ENCODE measurements around the gene MZF1.
A peak's percentile ranks its signal among the peaks of the same experiment; 100 is the strongest.
"Not testable (repeated sequence)": the region's sequence is repeated elsewhere in the genome, so short reads cannot be mapped to it uniquely, and the experiment has no call there.

Gene MZF1

DNA sequence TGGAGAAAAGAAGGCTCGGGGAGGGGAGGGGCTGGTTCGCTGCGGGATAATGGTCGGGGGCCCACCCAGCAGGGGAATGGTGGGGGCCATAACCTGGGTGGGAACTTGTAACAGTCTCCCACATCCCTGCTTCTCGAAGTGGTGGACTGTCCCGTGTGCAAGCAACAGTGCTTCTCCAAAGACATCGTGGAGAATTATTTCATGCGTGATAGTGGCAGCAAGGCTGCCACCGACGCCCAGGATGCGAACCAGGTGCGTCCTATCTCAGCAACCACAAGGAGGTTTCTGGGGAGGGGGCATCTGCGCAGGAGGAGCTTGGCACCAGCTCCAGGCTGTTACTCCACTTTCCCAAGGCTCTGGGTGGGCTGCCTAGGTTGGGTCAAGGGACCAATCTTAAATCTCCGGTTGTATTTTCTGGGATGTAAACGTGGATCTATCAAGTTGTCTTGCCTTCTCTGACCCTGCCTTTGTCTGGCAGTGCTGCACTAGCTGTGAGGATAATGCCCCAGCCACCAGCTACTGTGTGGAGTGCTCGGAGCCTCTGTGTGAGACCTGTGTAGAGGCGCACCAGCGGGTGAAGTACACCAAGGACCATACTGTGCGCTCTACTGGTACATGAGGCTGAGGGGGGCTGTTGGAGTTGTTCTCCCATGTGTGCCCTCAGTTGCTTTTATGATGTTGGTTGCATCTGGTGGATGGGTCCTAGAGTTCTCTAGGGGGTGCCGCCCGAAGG, 27.7 kb downstream of the MZF1 start:
- in situ Hi-C loops (cut with MboI; ENCODE audit: low pct_unique_long_range_greater_than_20kb, low sequenced_read_pairs), result no loop called here

DNA sequence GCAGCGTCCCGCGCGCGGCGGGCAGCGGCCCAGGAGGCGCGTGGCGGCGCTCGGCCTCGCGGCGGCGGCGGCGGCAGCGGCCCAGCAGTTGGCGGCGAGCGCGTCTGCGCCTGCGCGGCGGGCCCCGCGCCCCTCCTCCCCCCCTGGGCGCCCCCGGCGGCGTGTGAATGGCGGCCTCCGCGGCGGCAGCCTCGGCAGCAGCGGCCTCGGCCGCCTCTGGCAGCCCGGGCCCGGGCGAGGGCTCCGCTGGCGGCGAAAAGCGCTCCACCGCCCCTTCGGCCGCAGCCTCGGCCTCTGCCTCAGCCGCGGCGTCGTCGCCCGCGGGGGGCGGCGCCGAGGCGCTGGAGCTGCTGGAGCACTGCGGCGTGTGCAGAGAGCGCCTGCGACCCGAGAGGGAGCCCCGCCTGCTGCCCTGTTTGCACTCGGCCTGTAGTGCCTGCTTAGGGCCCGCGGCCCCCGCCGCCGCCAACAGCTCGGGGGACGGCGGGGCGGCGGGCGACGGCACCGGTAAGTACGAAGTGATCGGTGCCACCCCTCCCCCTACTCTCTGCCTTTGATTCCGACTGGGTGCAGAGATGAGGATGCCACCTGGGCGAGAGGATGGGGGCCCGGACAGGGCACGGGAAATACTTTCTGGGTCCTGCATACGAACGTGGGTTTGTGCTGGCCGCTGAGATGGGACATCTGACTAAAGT, 28.4 kb downstream of the MZF1 start:
- DNase-seq, result no peak
- in situ Hi-C loops (cut with MboI; ENCODE audit: low pct_unique_long_range_greater_than_20kb, low sequenced_read_pairs), result no loop called here

More for the DNA sequence above, 27.7 kb downstream of the MZF1 start:
- no peak for DNase-seq

DNA sequence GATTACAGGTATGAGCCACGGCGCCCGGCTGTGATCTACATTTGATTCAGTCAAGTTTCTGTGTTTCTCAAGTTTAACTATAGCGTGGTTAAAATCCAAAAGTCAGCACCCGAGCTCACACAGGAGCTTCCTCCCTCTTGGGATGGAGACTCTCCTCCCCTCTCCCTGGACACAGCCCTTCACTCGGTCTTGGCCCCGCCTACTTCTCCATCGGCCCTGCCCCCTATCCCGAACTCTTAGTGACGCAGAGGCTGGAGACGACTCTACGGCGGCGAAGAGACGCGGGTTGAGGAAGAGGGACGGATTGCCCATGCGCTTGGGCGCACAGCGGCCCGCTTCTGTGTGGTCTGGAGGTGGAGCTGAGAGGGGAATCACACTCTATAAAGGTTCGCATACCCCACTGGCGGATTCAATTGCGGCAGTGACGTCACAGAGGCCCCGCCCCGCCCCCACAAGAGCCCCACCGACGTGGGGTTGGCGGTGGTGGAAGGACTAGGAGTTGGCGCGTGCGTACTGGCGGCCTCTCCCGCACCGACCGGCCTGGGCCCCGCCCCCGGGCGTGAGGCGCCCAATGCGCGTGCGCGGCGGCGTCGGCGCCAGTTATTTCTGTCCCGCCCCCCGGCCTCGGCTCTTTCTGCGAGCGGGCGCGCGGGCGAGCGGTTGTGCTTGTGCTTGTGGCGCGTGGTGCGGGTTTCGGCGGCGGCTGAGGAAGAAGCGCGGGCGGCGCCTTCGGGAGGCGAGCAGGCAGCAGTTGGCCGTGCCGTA, 29.1 kb downstream of the MZF1 start, which contains the start of gene TRIM28:
TSS of gene TRIM28 (plus strand) at position 239 of the 765 bp plus-strand sequence. CDS start 694 bp downstream, outside the sequence.
- DNase-seq, result peak; percentile 99
- in situ Hi-C loops (cut with MboI; ENCODE audit: low pct_unique_long_range_greater_than_20kb, low sequenced_read_pairs), result no loop called here

GRCh38 chr19:58542641-58543372, 30.3 kb downstream of the MZF1 start:
- DNase-seq; in situ Hi-C loops (cut with MboI; ENCODE audit: low pct_unique_long_range_greater_than_20kb, low sequenced_read_pairs): not testable (repeated sequence)

- in situ Hi-C loops (cut with MboI; ENCODE audit: low pct_unique_long_range_greater_than_20kb, low sequenced_read_pairs); DNase-seq: not testable (repeated sequence)
Observed at GRCh38 chr19:58539169-58539559, 34.0 kb downstream of the MZF1 start.

DNA sequence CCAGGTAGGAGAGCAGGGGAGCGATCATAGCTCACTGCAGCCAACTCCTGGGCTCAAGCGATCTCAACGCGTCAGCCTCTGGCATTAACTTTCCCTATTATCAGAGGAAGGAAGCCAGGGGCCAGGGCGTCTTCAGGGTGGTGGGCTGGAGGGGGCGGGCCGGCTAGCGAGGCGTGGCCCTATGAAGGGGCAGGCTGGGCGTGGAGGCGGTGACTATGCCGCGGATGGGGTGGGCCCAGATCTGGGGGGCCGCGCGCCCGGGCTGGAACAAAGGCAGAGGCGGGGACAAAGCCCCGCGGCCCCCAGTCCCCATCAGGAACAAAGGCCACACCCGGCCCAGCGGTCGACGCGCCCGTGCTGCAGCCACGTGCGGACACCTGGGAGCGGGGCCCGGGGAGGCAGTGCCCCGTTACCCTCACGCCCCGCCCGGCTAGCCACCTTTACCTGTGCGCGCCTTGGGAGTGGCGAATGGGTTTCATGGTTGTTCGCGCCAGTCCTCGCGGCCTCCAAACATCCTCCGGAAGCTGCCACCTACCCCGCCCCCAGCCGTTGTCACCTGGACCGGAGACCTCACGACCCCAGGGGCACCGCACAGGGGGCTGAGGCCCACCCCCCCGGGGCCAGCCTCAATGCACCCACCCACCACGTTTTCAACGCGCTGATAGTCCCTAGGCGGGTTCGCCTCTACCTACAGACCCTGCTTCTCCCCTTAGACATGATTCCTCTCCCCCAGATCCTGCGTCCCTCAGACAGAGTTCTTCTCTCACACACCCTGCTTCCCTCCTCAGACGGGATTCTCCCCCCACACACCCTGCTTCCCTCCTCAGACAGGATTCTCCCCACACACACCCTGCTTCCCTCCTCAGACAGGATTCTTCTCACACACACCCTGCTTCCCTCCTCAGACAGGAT, 34.6 kb downstream of the MZF1 start:
- in situ Hi-C loops (cut with MboI; ENCODE audit: low pct_unique_long_range_greater_than_20kb, low sequenced_read_pairs), result no loop called here
- DNase-seq, result no peak

GRCh38 chr19:58536852-58537798, 36.0 kb downstream of the MZF1 start:
- DNase-seq, result no peak

DNA sequence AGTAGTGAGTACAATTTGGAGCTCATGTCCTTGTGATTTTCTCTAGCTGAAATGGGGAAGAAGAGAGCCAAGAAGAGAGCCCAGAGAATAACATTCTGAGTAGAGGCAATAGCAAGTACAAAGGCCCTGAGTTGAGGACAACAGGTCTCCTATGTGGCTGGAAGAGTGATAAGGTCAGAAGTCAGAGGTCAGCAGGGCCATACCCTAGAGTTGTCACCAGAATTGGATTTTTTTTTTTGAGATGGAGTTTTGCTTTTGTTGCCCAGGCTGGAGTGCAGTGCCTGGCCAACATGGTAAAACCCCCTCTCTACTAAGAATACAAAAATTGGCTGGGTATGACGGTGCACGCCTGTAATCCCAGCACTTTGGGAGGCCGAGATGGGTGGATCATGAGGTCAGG, 37.3 kb downstream of the MZF1 start:
- in situ Hi-C loops (cut with MboI; ENCODE audit: low pct_unique_long_range_greater_than_20kb, low sequenced_read_pairs), result no loop called here
- no peak for DNase-seq

More at GRCh38 chr19:58536852-58537798, 36.0 kb downstream of the MZF1 start:
- in situ Hi-C loops (cut with MboI; ENCODE audit: low pct_unique_long_range_greater_than_20kb, low sequenced_read_pairs), result no loop called here

DNA sequence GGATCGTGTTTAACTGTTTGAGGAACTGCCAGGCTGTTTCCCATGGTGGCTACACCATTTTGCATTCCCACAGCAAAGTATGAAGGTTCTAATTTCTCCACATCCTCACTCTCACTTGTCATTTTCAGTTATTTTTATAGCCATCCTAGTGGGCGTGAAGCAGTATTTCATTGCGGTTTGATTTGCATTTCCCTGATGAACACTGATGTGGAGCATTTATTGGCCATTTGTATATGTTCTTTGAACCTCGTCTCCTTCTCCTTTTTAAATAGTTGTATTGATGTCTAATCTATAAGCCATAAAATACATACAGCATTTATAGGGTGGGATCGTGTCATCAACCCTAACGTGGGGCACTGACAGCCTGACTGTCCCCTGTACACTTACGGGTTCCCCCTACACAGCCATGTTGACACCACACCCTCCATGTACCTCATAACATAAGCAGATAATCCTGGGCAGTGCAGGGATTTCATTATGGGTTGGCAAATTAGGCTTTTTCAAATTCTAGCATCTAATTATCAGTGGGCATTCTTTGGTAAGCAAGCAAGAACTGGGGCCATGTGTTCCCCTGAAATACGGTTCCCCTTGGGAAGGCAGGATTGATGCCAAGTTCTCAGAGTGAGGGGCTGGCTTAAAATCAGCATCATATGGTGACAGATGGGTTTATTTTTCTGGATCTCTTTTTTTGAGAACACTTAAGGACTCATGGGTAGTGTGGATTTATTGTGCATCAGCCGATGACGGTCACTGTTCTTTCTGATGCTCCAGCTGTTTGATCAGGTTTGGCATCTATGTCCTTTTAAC, 41.9 kb downstream of the MZF1 start:
- in situ Hi-C loops (cut with MboI; ENCODE audit: low pct_unique_long_range_greater_than_20kb, low sequenced_read_pairs), result no loop called here
- no peak for DNase-seq

DNA sequence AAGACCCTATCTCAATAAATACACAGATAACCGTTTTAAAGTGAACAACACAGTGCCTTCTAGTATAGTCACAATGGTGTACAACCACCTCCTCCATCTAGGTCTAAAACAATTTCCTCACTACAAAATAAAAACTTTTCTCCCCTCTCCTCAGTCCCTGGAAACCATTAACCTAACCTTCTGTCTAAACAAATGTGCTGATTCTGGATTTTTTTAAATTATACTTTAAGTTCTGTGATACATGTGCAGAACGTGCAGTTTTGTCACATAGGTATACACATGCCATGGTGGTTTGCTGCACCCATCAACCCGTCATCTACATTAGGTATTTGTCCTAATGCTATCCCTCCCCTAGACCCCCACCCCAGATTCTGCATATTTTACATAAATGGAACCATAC, 43.7 kb downstream of the MZF1 start:
- no peak for DNase-seq

GRCh38 chr19:58522709-58523108, 50.4 kb downstream of the MZF1 start:
- no peak for DNase-seq
- in situ Hi-C loops (cut with MboI; ENCODE audit: low pct_unique_long_range_greater_than_20kb, low sequenced_read_pairs), result no loop called here

More for the DNA sequence above, 43.7 kb downstream of the MZF1 start:
- in situ Hi-C loops (cut with MboI; ENCODE audit: low pct_unique_long_range_greater_than_20kb, low sequenced_read_pairs), result no loop called here

- in situ Hi-C loops (cut with MboI; ENCODE audit: low pct_unique_long_range_greater_than_20kb, low sequenced_read_pairs), result no loop called here
- no peak for DNase-seq
Observed at GRCh38 chr19:58521651-58522050, 51.5 kb downstream of the MZF1 start.

DNA sequence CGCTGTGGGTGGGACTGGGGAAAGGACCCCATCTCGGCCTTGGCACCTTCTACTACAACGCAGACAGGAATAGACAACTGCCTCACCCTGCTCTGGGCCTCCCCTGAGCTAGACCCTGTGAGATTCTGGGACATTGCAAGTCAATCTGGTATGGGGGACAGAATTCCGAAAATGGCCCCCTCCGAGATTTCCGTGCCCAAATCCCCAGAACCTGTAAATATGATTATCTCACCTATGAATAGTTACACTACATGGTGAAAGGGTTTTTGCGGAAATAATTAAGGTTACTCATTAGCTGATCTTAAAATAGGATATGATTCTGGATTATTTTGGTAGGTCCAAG, 52.9 kb downstream of the MZF1 start:
- no peak for DNase-seq
- in situ Hi-C loops (cut with MboI; ENCODE audit: low pct_unique_long_range_greater_than_20kb, low sequenced_read_pairs), result no loop called here

DNA sequence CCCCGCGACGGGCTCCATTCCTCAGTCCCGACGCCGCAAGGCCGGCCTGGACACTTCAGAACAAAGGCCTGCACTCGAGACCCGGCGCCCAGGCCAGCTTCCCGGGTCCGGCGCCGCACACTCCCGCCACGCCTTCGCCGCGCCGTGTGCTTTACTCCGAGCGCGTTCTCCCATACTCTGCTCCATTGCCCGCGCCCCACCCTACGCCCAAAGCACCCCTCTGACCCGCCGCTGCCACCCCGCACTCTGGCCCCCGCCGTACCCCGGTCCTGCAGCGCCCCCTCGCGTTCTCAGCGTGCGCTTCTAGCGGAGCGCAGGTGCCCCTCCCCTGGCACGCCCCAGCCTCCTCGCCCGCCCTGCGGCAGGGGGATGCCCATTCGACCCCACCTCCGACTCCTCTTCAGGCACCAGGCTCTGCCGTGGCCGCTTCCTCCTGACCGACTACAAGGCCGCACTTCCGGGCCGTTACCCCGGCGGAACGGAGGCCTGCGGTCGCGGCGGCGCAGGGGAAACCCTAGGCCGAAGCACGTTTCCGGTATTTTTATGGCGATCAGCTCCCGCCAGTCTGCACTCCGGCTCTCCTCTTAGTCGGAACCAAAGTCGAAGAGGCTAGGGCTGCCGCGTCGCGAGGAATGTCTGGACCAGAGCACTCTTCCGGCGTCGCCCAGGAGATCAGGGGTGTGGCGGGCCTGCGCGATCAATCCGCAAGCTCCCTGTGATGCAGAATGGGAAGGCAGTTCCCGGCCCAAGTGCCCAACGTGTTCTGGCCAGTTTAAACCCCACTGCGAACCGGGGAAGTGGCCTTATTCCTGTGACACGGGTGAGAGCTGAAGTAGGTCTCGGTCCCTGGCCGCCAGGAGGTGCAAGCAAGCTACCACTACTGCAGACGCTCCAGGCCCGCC, 53.5 kb downstream of the MZF1 start, which contains the start of gene ZBTB45:
TSS of gene ZBTB45 (minus strand) at position 456 of the 902 bp plus-strand sequence. CDS start 2,137 bp downstream, outside the sequence.
- in situ Hi-C loops (cut with MboI; ENCODE audit: low pct_unique_long_range_greater_than_20kb, low sequenced_read_pairs), result no loop called here
- peak; percentile 98 for DNase-seq

DNA sequence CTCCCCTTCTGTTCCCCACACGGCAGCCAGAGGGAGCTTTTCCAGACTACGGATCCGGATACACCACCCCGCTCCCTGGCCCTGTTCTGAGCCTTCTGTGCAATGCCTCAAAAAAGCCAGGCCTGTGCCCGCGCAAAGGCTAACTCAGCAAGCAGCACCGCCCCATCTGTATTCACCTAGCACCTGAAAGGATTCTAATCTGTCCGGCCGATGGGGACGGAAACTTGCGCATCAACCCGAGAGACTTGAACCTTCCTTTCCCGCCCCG, 54.1 kb downstream of the MZF1 start:
- in situ Hi-C loops (cut with MboI; ENCODE audit: low pct_unique_long_range_greater_than_20kb, low sequenced_read_pairs), result no loop called here
- peak; percentile 80 for DNase-seq
